Renal cortical epithelial cell (primary cell): ENCODE results near the gene GRIFIN. TPM values are rescaled to one million over a fixed set of nuclear protein-coding genes. Genes with fewer than 3 reads are reported as not detected.
"Not testable (repeated sequence)": the region's sequence is repeated elsewhere in the genome, so short reads cannot be mapped to it uniquely, and the experiment has no call there.

Source experiments
- DNase-seq: peaks from one replicate; pipeline ENCODE4 v3.0.0-alpha.2; 2011; ENCODE audit warnings: low read depth
- total RNA-seq: library from RNA; depleted of rRNA; stranded (reverse); fragments of >200 nt; gene quantifications from 2 replicates; pipeline ENCODE4 v1.2.3, GENCODE V29; 2014

Gene GRIFIN
- total RNA-seq, 1 donor from 2014 or later, result not detected

GRCh38 chr7:2478399-2478785, 2.2 kb upstream of the GRIFIN start:
- DNase-seq, result no peak

GRCh38 chr7:2477447-2478398, 1.5 kb upstream of the GRIFIN start:
- DNase-seq, result peak; percentile 7

DNA sequence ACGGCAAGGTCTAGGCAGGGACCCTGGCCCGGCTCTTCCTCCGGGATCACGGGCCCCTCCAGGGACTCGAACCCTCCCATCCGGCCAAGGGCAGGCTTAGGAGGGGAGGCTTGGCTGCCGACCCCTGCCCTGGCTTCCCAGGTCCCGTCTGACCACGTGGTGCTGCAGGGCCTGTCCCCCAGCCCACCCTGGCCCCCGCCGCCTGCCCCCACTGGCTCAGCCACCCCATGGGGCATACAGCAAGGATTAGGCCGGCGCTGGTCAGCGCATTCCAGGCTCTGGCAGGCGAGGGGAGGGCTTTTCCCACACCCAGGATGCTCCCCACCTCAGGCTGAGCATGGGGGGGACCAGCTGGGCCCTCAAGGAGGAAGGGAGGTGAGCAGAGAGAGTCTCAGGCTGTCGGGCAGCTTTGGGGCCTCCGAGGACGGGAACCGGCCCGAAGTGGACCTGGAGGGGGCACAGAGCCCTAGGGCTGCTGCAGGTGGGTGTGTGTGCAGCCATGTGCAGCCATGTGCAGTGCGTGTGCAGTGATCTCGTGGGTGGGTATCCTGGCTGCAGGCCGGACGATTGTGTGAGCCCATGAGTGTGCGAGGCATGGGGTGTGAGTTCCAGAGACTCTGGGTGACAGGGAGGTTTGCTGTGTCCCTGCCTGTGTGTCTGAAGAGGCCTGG, 713 bp upstream of the GRIFIN start:
- DNase-seq, result no peak

DNA sequence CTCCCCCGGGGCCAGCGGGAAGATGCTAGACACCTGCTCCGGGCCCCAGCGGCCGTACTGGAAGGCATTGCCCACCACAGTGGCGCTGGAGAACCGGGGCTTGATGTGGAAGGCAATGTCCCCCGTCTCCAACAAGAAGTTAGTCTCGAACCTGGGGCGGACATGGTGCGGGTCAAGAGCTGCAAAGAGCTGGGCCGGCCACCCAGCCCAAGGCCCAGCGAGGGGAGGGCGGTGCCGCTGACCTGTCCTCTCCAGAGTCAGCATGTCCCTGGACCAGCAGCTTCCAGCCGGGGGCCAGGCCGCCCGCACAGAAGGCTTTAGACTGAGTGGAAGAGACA, 551 bp downstream of the GRIFIN start:
- no peak for DNase-seq

DNA sequence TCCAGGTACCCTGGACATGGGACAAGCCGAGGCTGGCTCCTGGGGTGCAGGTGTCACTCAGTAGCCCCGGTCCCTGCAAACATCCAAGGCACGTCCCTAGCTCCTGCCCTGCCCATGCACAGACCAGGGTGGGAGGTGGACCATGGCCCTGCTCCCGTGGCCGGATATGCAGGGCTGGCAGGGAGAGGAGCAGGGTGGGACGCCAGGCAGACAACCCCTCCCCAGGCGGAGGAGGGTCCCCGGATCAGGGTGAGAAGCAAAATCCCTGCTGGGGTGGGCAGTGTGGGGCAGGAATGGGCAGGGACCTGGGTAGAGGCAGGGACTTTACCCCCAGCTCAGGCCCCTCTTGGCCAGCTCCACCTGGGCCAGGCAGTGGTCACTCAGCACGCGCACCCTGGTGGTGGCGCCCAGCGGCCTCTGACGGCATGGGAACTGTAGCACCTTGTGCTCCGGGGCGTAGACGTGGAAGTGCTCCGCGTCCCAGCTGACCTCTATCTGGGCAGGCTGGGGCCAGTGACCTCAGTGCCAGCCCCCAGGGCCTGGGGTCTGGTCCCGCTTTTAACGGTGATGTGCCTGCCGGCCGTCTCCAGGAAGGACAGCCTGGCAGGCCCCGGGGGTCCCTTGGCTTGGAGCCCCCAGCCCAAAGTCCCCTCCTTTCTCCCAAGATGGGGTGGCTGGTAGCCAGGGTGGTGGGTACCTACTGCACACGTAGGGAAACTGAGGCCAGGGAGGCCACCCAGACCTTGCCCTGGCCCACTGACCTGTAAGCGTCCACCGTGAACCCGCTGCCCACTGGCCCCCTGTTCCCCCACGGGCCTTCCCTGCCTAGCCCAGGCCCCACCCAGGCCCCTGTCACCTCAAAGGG, 1.2 kb downstream of the GRIFIN start:
- no peak for DNase-seq

GRCh38 chr7:2474224-2474623, 2.0 kb downstream of the GRIFIN start:
- no peak for DNase-seq

DNA sequence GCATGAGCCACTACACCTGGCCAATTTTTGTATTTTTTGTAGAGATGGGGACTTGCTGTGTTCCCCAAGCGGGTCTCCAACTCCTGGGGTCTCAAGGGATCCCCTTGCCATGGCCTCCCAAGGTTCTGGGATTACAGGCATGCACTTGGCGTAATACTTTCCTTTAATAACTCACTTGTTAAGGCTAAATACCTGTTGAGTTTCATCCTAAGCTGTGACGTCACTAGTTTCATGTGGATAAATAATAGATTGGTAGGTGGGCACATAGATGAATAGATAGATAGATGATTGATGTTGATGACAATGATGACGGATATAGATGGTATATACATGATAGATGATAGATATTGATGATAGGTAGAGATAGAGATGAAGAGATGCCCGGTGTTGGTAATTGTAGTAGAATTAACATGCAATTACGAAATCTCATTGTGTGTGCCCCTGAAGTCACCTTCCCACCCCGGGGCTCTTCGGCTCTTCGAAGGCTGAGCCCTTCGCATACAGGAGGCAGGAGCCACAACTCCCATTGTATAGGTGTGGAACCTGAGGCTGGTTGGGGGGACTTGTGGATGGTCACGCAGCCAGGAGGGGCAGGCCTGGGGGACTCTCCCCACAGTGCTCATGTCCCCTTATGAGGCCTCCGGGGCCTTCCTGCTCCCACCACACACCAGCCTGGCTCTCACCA, 2.6 kb downstream of the GRIFIN start:
- no peak for DNase-seq

- no peak for DNase-seq
Measured at GRCh38 chr7:2472739-2473138, 3.5 kb downstream of the GRIFIN start.

DNA sequence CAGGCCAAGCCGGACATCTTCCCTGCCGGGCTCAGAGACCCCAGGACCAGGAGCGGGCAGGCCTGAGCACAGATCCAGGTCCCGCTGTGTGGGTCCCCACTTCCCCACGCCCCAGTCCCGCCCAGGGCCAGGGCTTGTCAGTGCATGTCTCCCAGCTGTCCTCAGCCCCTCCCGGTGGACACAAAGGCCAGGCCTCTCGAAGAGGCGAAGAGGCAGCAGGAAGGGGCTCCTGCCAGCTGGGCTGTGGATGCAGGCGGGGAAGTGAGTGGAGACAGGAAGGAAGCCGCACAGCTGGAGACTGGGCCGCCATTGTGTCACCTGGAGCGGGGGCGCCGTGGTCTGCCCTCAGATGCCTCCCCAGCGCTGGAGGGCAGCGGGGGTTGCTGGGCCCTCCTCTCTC, 4.8 kb downstream of the GRIFIN start:
- no peak for DNase-seq

DNA sequence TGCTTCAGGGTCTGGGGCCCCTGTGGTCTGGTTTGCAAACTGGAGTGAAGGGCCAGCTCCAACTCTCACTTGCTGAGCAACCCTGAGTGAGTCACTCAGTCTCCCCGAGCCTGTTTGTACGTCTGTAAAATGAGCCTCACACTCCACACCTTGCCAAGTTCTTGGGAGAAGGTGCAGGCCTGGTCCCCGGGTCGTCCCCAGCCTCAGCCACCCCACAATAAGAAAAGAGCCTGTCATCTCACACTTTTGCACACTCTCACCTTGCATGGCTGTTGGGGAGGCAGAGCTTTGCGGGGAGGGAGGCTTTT, 5.2 kb downstream of the GRIFIN start:
- DNase-seq, result no peak

DNA sequence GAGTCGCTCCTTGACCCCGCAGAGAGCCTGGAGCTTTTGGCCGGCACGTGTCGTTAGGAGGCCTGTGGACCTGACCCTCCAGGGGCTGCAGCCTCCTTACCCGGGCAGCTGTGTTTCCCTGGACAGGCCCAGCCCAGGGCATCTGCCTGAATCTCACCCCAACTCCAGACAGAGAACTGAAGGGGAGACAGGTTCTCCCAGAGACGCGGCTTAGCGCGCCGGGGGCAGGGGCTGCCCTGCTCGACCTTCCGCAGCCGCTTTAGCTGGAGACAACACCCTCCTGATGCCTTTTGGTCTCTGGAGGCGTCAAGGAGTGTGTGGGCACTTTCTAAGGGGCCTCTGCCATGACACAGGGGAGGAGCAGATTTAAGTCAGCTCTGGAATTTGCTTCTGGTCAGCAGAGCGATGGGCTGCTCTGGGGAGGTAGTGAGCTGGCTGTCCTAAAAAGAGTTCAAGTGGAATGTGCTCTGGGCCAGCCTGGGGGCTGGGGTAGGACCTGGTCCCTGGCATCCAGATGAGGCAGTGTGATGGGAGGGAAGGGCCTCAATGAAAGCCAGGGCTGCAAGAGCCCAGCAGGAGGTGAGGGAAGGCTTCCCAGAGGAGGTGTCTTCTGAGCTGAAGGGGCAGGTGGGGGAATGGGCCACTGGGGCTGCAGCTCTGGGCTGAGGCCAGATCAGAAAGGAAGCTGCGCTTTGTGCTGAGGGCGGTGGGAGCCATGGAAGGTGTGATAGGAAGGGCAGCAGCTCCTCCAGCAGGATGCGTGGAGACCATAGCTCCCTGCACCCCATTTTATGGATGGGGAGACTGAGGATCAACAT, 5.8 kb downstream of the GRIFIN start:
- no peak for DNase-seq

DNA sequence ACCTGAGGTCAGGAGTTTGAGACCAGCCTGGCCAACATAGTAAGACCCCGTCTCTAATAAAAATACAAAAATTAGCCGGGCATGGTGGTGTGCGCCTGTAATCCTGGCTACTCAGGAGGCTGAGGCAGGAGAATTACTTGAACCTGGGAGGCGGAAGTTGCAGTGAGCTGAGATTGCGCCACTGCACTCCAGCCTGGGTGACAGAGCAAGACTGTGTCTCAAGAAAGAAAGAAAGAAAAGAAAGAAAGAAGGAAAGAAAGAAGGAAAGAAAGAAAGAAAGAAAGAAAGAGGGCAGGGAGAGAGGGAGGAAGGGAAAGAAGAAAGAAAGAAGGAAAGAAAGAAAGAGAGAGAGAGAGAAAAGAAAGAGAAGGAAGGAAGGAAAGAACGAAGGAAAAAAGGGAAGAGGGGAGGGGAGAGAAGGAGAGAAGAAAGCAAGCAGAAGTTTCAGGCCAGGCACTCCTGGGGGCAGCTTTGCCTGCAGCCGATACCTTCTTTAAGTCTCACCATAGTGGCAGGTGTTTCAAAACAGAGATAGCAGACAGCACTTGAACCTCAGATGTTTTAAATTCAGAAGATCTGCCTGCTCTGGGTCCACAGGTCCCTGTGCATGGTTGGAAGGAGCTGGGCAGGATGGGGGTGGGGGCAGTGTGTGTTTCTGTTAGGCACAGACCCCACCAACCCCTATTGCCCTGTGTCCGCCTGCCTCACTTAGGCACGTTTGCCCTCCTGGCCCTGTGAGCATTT, 6.6 kb downstream of the GRIFIN start:
- DNase-seq, result not testable (repeated sequence)

- DNase-seq, result no peak
Measured at GRCh38 chr7:2468227-2468626, 8.0 kb downstream of the GRIFIN start.

DNA sequence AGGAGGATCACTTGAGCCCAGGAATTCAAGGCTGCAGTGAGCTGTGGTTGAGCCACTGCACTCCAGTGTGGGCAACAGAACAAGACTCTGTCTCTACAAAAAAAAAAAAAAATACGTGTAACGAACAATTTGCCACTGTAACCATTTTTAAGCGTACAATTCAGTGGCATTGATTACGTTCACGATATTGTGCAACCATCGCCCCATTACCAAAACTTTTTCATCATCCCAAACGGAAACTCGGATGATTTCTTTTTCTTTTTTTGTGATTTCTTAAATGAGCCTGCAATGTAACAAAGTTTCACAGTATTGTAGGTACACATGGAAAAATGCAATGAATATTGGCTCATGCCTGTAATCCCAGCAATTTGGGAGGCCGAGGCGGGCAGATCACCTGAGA, 9.5 kb downstream of the GRIFIN start:
- DNase-seq, result no peak

- DNase-seq, result no peak
Measured at GRCh38 chr7:2465928-2466327, 10.3 kb downstream of the GRIFIN start.

DNA sequence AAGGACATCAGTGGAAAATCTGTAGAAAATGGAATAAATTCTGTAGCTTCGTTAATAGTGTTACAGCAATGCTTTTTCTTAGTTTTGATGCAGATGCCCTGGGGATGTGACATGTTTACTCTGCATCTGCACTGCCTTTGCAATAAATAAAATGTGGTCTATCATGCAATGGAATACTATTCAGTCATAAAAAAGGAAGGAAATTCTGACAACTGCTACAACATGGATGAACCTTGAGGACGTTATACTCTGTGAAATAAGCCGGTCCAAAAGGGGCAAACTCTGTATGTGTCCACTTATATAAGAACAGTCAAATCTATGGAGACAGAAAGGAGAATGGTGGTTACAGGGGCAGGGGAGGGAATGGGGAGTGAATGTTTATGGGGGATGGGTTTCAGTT, 13.5 kb downstream of the GRIFIN start:
- no peak for DNase-seq

DNA sequence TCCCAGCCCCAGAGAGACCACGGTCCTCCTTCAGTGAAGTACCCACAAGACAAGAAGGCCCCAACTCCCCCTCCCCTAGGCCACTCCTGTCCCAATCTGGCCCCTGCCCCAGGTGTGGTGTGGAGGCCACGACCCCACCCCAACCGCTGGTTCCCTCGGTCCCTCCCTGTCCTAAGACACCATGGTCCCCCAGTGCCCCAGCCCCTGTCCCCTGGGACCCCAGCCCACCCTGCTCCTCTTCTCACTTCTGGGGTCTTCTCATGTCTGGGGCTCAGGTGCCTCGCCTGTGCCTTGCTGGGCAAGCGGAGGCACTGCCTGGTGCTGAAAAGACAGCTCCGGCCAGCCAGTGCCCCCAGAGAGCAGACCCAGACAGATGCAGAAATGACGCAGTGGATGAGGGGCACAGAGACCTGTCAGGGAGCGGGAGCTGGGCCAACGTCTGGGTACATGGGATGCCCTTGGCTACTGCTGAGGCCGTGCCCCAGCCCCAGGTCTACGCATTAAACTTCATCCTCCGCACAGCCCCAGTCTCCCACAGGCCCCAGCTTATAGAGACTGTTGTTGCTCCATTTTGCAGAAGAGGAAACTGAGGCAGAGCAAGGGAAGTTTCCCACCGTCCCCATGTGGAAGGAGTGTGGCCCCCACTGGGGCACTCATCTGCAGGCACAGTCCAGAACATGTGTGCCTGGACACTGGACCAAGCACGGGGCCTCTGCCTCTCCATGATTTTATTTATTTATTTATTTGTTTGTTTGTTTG, 14.8 kb downstream of the GRIFIN start:
- DNase-seq, result no peak

- DNase-seq, result no peak
Measured at GRCh38 chr7:2460641-2461040, 15.6 kb downstream of the GRIFIN start.

DNA sequence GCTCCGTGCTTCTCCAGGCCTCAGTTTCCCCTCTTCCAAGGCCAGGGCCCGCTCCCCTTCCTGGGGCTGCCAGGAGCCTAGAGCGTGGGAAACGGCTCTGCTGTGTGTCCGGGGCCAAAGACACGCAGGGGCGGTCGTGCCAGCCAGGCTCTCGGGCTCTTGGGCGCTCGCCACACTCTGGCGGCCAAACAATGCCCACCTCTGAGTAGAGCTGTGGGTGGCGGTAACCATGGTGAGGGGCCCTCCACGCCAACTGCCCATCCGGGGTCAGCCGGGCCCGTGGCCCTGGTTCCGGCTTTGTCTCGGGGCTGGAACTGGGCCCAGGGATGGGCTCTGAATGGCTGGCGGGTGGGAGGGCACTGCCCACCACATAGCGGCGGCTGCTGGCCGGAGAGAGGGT, 16.0 kb downstream of the GRIFIN start:
- DNase-seq, result no peak

GRCh38 chr7:2459674-2460073, 16.5 kb downstream of the GRIFIN start:
- no peak for DNase-seq
